Tibial nerve (tissue), 4 donors: ENCODE measurements around the gene ATG14. TPM values are rescaled to one million over a fixed set of nuclear protein-coding genes. Genes with fewer than 3 reads are reported as not detected.
A peak's percentile ranks its signal among the peaks of the same experiment; 100 is the strongest.

Experiments used
- DNase-seq, 2 donors: peaks; one replicate each; pipeline ENCODE4 v3.0.0-alpha.2; 2019; ENCODE audit warnings: low spot score in 2 of 2
- H3K27ac ChIP-seq, 4 donors: fragments of 200-600 bp; sonication (generic) in 3 of 4; one replicate each; pipeline ENCODE4 v1.5.1; 2017 to 2019; ENCODE audit warnings: mild to moderate bottlenecking in 1 of 4
- H3K27me3 ChIP-seq, 2 donors: fragments of 200-600 bp; sonication (generic) in 1 of 2; one replicate each; pipeline versions ENCODE4 v1.5.1 to v1.6.0; 2017 to 2019
- H3K36me3 ChIP-seq, 3 donors: fragments of 200-600 bp; sonication (generic); one replicate each; pipeline ENCODE4 v1.5.1; 2018 to 2019
- H3K4me1 ChIP-seq, 4 donors: fragments of 200-600 bp; sonication (generic) in 3 of 4; one replicate each; pipeline ENCODE4 v1.5.1; 2017 to 2019
- H3K4me3 ChIP-seq, 4 donors: fragments of 200-600 bp; sonication (generic) in 3 of 4; one replicate each; pipeline ENCODE4 v1.5.1; 2017 to 2019; ENCODE audit warnings: mild to moderate bottlenecking in 1 of 4, moderate library complexity in 1 of 4
- H3K9me3 ChIP-seq, 4 donors: fragments of 200-600 bp; sonication (generic) in 3 of 4; one replicate each; pipeline ENCODE4 v1.5.1; 2017 to 2019
- CTCF ChIP-seq, 5 experiments: fragments of 200-600 bp in 3 of 5; fragments of 450-650 bp in 2 of 5; sonication (generic) in 3 of 5; IDR thresholded peaks; one replicate each; pipeline ENCODE4 v1.5.1; 2016 to 2019; ENCODE audit warnings: antibody characterized with exemption in 5 of 5, mild to moderate bottlenecking in 3 of 5, moderate library complexity in 2 of 5
- EP300 ChIP-seq, 2 donors: sonication (generic); formaldehyde crosslinking; IDR thresholded peaks; one replicate each; pipeline ENCODE4 v1.6.1; 2017; ENCODE audit warnings: antibody characterized with exemption in 2 of 2, mild to moderate bottlenecking in 1 of 2
- POLR2A ChIP-seq, 2 donors: fragments of 450-650 bp; IDR thresholded peaks; one replicate each; pipeline ENCODE4 v1.6.1; 2017; ENCODE audit warnings: antibody characterized with exemption in 2 of 2, mild to moderate bottlenecking in 2 of 2, moderate library complexity in 2 of 2
- WGBS, 2 donors: methylation state at CpG; one replicate each; pipeline ENCODE4 v1.1.5; 2018; 5-methylcytosine and 5-hydroxymethylcytosine counted together
- total RNA-seq, 4 donors: library from RNA; depleted of rRNA; stranded (reverse); fragments of >200 nt; gene quantifications; one replicate each; pipeline ENCODE4 v1.1.0, GENCODE V29; 2016

Gene ATG14
- total RNA-seq, 4 donors from 2014 or later = 10.8 to 18.4 (median 14.7) TPM

DNA sequence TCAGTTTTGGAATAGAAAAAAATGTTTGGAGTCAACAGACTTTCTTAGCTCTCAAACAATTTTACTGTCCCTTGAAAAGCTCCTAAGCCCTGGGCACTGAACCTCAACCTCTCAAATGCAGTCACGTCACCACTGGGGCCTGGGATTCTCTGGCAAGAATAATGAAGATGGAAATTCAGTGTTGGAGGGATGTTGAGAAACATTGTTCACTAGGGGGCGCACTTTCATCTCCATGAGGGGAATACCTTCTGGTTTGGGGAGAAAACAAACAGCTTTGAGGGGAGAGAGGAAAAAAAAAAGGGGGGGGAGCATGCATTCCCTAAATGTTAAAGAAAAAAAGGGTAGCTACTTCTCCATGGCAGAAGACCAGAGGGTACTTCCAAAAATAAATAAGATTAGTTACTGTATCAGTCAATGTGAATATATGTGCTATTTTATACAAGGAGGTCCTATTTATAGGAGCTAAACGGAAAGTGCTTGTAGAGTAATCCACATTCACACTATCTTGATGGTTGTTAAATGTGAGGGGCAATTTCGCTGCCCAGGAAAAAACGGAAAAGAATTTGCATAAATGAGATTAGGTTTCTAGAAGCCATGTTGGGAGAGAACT lies 34.6 kb upstream of the ATG14 start:
- whole genome bisulfite sequencing, 2 donors = 26 to 33% methylated on average over 5 of the region's 5 CpGs
- H3K27me3 ChIP-seq = no peaks in the 10 kb centered on the region
- H3K4me1 ChIP-seq = peaks cover 0 to 24% (median 0%) of the 10 kb centered on the region in 4 donors
- H3K36me3 ChIP-seq = no peaks in the 10 kb centered on the region
- peak overlapping the region in 1 of 4 donors; percentile 13 for H3K27ac ChIP-seq
- DNase-seq = peak in 1 of 2 donors; percentile 78
- TF ChIP-seq POLR2A (IDR thresholded peaks at IDR 0.05) = no peak
- TF ChIP-seq CTCF (IDR thresholded peaks at IDR 0.05) = peak; percentile 48 to 62 (median 54)
- no peak overlapping the region for H3K4me3 ChIP-seq
- H3K9me3 ChIP-seq = no peaks in the 10 kb centered on the region

- Histone ChIP-seq H3K9me3 (no peaks in the 10 kb centered on the region), H3K4me1 (no peaks in the 10 kb centered on the region), H3K36me3 (no peaks in the 10 kb centered on the region), H3K27ac (no peak overlapping the region), H3K4me3 (no peak overlapping the region), H3K27me3 (peaks cover 0 to 4% of the 10 kb centered on the region in 2 donors)
- WGBS, 2 donors = 90 to 91% methylated on average over 9 of the region's 9 CpGs
- DNase-seq = no peak
- no peak for TF ChIP-seq POLR2A (IDR thresholded peaks at IDR 0.05)
Observed at GRCh38 chr14:55441286-55441685, 29.7 kb upstream of the ATG14 start.

GRCh38 chr14:55440385-55440784 lies 28.8 kb upstream of the ATG14 start, which contains the start of gene TBPL2:
Gene TBPL2 (minus strand): TSS chr14:55440616. CDS start chr14:55440449, 167 bp downstream.
- Histone ChIP-seq H3K4me1 (no peaks in the 10 kb centered on the region), H3K9me3 (no peaks in the 10 kb centered on the region), H3K4me3 (no peak within 1 kb of the TSS), H3K36me3 (no peaks in the 10 kb centered on the region), H3K27me3 (peaks cover 0 to 4% of the 10 kb centered on the region in 2 donors), H3K27ac (no peak within 1 kb of the TSS)
- WGBS, 2 donors = 30 to 53% methylated on average over 22 to 25 of the region's 29 CpGs
- TF ChIP-seq POLR2A (IDR thresholded peaks at IDR 0.05) = no peak
- TF ChIP-seq EP300 (IDR thresholded peaks at IDR 0.05) = no peak
- TF ChIP-seq CTCF (IDR thresholded peaks at IDR 0.05) = no peak
- no peak for DNase-seq

GRCh38 chr14:55438066-55438683 lies 26.5 kb upstream of the ATG14 start:
- peak in 1 of 2 donors; percentile 25 for DNase-seq
- WGBS, 2 donors = 42 to 45% methylated on average over 10 of the region's 10 CpGs

GRCh38 chr14:55436931-55437330 lies 25.3 kb upstream of the ATG14 start:
- H3K9me3 ChIP-seq = no peaks in the 10 kb centered on the region
- H3K4me3 ChIP-seq = no peak overlapping the region
- TF ChIP-seq POLR2A (IDR thresholded peaks at IDR 0.05) (no peak), CTCF (IDR thresholded peaks at IDR 0.05) (no peak), EP300 (IDR thresholded peaks at IDR 0.05) (no peak)
- peaks cover 0 to 4% of the 10 kb centered on the region in 2 donors for H3K27me3 ChIP-seq
- no peaks in the 10 kb centered on the region for H3K4me1 ChIP-seq
- 72 to 81% methylated on average over 4 of the region's 4 CpGs for WGBS, 2 donors
- no peak for DNase-seq
- H3K36me3 ChIP-seq = no peaks in the 10 kb centered on the region
- H3K27ac ChIP-seq = no peak overlapping the region

More at GRCh38 chr14:55438066-55438683, 26.5 kb upstream of the ATG14 start:
- TF ChIP-seq POLR2A (IDR thresholded peaks at IDR 0.05) (no peak), CTCF (IDR thresholded peaks at IDR 0.05) (peak in 3 of 5 experiments; percentile 23 to 52 (median 26))
- no peaks in the 10 kb centered on the region for H3K4me1 ChIP-seq
- H3K27ac ChIP-seq = no peak overlapping the region
- no peaks in the 10 kb centered on the region for H3K36me3 ChIP-seq
- no peak overlapping the region for H3K4me3 ChIP-seq
- peaks cover 0 to 4% of the 10 kb centered on the region in 2 donors for H3K27me3 ChIP-seq
- H3K9me3 ChIP-seq = no peaks in the 10 kb centered on the region
